EL (cell line): ENCODE results near the gene WWC1.
"Not testable (repeated sequence)": the region's sequence is repeated elsewhere in the genome, so short reads cannot be mapped to it uniquely, and the experiment has no call there.

ENCODE experiments used
- DNase-seq: peaks from one replicate; pipeline ENCODE4 v3.0.0-alpha.2; 2016

Gene WWC1

GRCh38 chr5:168415971-168416370, 124.5 kb downstream of the WWC1 start:
- no peak for DNase-seq

DNA sequence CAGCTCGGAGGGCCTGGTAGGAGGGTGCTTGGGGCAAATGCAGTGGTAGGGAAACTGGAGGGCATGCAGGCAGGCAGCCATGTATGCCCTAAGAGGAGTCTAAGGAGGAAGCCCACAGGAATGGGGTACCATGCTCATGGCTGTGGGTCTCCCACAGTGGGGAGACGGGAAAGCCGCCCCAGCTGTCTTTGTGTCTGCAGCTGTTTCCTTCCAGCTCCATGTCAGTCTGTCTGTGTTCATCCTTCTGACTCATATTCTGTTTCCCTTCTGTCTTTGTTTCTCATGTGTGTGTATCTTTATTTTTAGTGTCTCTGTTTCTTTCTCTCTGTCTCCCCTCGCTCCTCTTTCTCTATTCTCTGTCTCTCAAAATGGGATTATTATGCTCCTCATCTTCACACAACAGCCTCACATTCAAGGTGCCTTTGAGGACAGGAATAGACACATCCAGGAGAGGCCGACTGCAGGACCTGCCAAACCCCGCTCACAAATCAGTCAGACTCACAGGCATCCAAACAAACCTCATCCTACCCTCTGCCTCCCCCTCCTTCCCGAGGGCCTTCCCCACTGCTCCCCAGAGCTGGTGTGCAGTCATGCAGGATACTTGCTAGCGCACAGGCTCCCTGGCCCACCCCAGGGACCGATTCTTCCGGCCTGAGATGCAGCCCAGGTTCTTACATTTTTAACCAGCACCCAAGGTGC, 126.4 kb downstream of the WWC1 start:
- DNase-seq: no peak

GRCh38 chr5:168420461-168420860, 129.0 kb downstream of the WWC1 start:
- no peak for DNase-seq

GRCh38 chr5:168422431-168422830, 131.0 kb downstream of the WWC1 start:
- DNase-seq: no peak

DNA sequence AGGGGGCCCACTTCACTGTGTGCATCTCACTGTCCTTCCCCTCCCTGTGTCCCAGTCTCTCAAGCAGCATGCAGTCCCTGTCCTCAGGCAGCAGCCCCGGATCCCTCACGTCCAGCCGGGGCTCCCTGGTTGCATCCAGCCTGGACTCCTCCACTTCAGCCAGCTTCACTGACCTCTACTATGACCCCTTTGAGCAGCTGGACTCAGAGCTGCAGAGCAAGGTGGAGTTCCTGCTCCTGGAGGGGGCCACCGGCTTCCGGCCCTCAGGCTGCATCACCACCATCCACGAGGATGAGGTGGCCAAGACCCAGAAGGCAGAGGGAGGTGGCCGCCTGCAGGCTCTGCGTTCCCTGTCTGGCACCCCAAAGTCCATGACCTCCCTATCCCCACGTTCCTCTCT, 132.0 kb downstream of the WWC1 start:
- no peak for DNase-seq

- DNase-seq: no peak
These were observed 132.5 kb downstream of the WWC1 start for GRCh38 chr5:168423971-168424370.

DNA sequence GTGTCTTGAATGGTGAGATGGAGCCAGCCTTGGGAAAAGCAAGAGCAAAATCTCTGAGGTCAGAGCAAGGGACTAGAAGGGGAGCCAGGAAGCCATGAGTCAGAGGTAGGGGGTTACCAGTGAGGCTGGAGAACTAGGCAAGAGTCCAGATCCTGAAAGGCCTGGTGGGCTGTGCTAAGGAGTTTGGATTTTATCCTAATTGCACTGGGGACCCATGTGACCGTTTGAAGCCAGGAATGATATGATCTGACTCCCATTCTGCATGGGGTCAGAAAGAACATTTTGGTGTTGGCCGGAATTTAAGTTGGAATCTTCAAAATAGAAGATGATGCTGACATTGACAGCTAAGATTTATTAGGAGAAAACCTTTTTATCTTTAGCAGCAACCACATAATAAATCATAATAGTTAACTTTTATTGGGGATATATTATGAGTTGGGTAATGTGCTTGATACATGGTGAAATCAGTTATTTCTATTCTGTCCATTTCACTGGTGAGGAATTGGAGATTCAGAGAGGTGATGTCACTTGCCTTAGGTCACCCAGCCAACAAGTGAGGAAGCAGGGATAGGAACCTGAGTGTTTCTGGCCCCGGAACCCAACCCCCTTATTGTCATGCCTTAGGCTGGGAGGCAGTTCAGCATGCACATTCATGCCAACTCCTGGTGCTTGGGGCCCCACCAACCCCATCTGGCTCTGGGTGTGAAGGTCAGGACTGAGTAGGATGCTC, 133.3 kb downstream of the WWC1 start:
- DNase-seq: peak; percentile 75

GRCh38 chr5:168426007-168426863, 134.8 kb downstream of the WWC1 start:
- no peak for DNase-seq

DNA sequence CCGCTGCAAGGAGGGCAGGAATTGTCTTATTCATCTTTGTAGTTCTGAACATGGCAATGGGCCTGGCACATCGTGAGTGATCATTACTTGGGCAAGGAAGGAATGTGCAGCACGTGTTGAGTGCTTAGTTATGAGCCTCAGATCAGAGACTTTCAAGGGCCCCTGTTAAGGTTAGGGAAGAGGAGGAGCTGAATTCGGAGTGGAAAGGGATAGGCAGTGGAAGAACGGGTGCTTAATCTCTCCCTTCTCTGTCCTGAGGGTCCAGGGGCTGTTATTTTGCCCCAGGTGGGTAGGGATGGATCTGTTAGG, 135.4 kb downstream of the WWC1 start:
- no peak for DNase-seq

DNA sequence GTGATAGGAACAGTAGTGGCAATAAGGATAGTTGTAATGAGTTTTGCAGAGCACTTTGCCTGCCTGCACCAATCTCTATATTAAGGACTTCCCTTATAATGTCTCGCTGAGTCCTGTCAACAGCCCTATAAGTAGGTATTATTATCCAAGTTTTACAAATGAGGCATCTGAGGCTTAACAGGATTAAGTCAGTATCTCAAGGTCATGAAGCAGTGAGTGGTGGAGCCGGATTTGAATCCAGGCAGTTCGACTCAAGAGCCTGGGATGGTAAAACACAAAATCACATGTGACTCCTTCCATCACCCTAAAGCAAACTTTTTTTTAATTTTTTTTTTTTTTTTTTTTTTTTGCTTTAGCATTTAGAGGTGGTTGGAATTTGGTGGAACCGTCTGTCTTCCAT, 135.8 kb downstream of the WWC1 start:
- DNase-seq: no peak

DNA sequence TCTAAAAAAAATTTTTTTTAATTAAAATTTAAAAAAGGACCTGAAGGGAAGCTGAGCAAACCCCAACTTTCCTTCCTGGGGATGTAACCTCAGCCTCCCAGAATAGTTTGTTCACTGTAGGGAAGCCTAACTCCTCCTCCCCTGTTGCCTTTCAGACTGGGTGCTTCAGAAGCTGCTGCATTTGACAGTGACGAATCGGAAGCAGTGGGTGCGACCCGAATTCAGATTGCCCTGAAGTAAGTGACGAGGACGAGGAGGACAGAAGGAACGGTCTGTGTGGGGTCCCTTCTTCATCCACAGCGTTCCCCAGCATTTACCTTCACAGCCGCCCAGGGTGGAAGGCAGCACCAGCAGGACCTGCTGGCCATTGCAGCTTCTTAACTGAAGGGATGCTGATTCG, 137.1 kb downstream of the WWC1 start:
- DNase-seq: no peak

DNA sequence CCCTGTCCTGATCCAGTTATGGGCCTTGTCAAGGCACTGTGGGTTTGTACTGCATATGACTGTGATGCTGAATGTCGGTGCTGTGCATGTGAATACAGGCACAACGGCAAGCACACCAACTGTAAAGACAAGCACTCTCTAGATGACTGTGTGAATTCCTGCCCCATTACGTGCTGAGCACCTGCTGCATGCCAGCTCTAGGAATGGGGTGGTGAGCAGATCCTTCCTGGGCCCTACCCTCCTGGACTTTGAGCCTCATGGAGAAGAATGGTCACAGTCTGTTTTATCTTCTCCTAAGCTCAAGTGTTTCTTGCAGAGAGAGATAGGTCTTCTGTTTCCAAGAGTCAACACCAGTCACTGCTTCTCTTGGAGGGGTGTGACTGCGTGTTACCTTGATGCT, 138.9 kb downstream of the WWC1 start:
- DNase-seq: no peak

DNA sequence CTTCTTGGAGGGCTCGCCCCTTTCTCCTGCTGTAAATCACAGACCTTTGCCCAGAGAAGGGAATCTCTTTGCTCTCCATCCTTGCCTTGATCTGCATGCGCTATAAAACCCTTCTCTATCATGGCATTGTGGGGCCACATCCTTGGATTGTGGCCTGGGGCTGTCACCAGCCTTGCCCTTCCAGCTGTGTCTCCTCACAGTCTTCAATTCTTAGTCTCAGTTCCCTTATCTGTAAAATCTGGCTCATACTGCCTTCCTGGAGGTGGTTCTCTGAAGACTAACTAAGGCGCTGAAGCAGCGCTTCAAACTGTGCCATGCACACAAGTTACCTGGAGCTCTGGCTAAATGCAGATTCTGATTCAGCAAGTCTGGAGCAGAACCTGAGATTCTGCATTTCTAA, 141.5 kb downstream of the WWC1 start:
- DNase-seq: no peak

GRCh38 chr5:168434001-168434400, 142.6 kb downstream of the WWC1 start:
- no peak for DNase-seq

DNA sequence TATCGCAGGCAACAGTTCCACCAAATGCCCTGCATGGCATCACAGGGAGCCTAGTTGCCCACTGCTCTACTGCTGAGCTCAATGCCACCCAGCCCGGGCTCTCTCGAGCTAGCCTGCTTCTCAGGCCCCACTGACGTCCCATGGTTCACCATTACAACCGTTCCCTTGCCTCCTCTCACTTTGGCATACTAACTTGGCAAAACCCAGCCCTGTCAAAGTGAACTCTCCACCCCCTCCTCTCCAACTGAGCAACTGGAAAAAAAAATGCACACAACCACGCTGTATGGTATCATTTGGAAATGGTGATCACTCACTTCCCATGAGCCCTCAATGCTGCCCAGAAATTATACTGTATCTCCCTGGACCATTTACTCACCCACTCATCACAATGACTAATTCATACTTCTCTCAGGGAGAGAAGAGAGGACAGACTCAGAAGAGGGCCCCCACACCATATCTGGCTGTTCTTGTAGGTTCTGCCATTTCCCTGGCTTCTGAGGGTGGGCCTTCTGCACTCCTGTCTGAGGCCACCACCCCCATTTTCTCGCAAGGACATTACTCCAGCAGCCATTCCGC, 143.4 kb downstream of the WWC1 start:
- peak; percentile 27 for DNase-seq

DNA sequence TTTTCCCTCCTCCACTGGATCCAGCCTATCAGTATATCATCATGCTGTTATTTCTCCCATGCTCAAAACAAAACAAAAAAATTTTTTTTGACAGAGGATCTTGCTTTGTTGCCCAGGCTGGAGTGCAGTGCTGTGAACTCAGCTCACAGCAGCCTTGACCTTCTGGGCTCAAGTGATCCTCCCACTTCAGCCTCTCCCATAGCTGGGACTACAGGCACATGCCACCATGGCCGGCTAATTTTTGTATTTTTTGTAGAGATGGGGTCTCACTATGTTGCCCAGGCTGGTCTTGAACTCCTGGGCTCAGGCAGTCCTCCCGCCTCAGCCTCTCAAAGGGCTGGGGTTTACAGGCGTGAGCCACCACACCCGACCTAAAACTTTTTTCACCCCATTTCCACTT, 143.9 kb downstream of the WWC1 start:
- not testable (repeated sequence) for DNase-seq

GRCh38 chr5:168438349-168438748, 146.9 kb downstream of the WWC1 start:
- DNase-seq: no peak

- DNase-seq: no peak
These were observed 152.1 kb downstream of the WWC1 start for GRCh38 chr5:168443533-168443932.

DNA sequence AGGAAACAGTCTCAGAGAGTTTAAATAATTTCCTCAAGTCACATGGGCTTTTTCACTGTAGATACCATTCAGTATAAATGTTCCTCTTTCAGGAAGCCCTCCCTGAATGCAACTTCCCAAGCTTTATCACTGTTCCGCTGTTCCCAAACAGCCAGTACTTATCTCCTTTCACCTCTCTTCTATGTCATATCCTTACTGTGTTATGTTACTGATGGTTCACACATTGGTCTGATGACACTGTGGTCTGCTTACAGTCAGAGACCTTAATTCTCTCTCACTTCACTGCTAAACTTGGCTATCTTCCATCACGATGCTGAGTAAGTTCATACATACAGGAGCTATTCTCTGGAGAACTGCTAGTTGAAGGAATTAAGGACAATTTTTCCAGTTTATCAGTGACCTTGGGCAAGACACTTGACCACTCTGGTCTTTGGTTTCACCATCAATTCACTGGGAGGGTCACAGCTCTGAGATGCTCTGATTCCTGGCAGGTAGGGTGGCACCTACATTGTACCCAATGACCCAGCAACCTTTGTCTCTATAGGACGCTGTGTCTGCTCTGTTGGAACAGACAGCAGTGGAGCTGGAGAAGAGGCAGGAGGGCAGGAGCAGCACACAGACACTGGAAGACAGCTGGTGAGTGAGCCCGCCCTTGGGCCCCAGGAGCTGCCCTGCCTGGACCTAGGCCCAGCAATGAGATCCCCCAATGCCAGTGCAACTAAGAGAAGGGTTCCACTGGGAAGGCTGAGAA, 152.7 kb downstream of the WWC1 start:
- no peak for DNase-seq

GRCh38 chr5:168446983-168447619, 155.7 kb downstream of the WWC1 start:
- DNase-seq: no peak

GRCh38 chr5:168447808-168448207, 156.4 kb downstream of the WWC1 start:
- no peak for DNase-seq

- DNase-seq: no peak
These were observed 157.7 kb downstream of the WWC1 start for GRCh38 chr5:168449166-168449565.
